ENCODE results near the gene F13A1.

The F13A1 gene

GRCh38 chr6:6210994-6211393, 109.5 kb downstream of the F13A1 start:
- DNase-seq (ENCODE audit: low read depth): no peak
- no peak overlapping the region for H3K4me3 ChIP-seq (ENCODE audit: low read length)
- no peak for TF ChIP-seq CTCF (IDR thresholded peaks at IDR 0.05; ENCODE audit: insufficient read depth, low read depth, low read length, missing control alignments)

- no peak overlapping the region for H3K4me3 ChIP-seq (ENCODE audit: low read length)
- DNase-seq (ENCODE audit: low read depth): no peak
- no peak for TF ChIP-seq CTCF (IDR thresholded peaks at IDR 0.05; ENCODE audit: insufficient read depth, low read depth, low read length, missing control alignments)
Measured at GRCh38 chr6:6202886-6203285, 117.6 kb downstream of the F13A1 start.

GRCh38 chr6:6201200-6201599, 119.3 kb downstream of the F13A1 start:
- no peak for TF ChIP-seq CTCF (IDR thresholded peaks at IDR 0.05; ENCODE audit: insufficient read depth, low read depth, low read length, missing control alignments)
- DNase-seq (ENCODE audit: low read depth): no peak
- no peak overlapping the region for H3K4me3 ChIP-seq (ENCODE audit: low read length)

GRCh38 chr6:6199678-6200077, 120.8 kb downstream of the F13A1 start:
- no peak for DNase-seq (ENCODE audit: low read depth)
- TF ChIP-seq CTCF (IDR thresholded peaks at IDR 0.05; ENCODE audit: insufficient read depth, low read depth, low read length, missing control alignments): no peak
- no peak overlapping the region for H3K4me3 ChIP-seq (ENCODE audit: low read length)

GRCh38 chr6:6196762-6197161, 123.7 kb downstream of the F13A1 start:
- no peak overlapping the region for H3K4me3 ChIP-seq (ENCODE audit: low read length)
- TF ChIP-seq CTCF (IDR thresholded peaks at IDR 0.05; ENCODE audit: insufficient read depth, low read depth, low read length, missing control alignments): no peak
- no peak for DNase-seq (ENCODE audit: low read depth)

GRCh38 chr6:6195080-6195479, 125.4 kb downstream of the F13A1 start:
- no peak for DNase-seq (ENCODE audit: low read depth)
- TF ChIP-seq CTCF (IDR thresholded peaks at IDR 0.05; ENCODE audit: insufficient read depth, low read depth, low read length, missing control alignments): no peak

GRCh38 chr6:6193221-6193745, 127.2 kb downstream of the F13A1 start:
- no peak for DNase-seq (ENCODE audit: low read depth)
- H3K4me3 ChIP-seq (ENCODE audit: low read length): no peak overlapping the region
- TF ChIP-seq CTCF (IDR thresholded peaks at IDR 0.05; ENCODE audit: insufficient read depth, low read depth, low read length, missing control alignments): no peak

More at GRCh38 chr6:6195080-6195479, 125.4 kb downstream of the F13A1 start:
- H3K4me3 ChIP-seq (ENCODE audit: low read length): no peak overlapping the region

All from epithelial cell of esophagus (primary cell).